ENCODE data around the gene TOP1. TPM values are rescaled to one million over a fixed set of nuclear protein-coding genes. Genes with fewer than 3 reads are reported as not detected.

Gene TOP1
- total RNA-seq, 1 donor, result 12.0 TPM

DNA sequence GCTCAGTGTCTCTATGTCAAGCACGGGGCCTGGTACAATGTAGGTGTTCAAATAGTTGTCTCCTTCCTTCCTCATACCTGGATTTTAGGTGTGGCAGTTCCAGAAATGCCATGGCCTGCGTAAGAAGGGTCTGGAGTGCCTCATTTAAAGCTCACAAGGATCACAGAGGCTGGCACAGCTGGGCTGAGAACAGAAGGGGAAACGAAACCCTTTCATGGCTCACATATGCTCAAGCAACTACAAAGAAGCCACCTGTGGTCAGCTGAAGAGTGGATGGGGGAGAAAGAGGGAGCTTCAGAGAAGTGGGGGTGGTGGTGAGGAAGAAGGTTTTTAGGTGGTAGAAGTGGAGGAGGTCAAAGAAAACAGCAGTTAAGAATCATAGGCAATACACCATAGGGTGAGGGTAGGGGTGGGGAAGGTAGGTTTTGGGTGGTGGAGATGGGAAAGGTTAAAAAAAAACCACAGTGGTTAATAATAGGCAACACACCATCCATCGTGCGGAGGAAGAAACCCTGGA, 17.0 kb upstream of the TOP1 start:
- TF ChIP-seq CTCF (IDR thresholded peaks at IDR 0.05; ENCODE audit: insufficient read depth, low read length), result no peak
- no peak for DNase-seq (ENCODE audit: low read depth)

DNA sequence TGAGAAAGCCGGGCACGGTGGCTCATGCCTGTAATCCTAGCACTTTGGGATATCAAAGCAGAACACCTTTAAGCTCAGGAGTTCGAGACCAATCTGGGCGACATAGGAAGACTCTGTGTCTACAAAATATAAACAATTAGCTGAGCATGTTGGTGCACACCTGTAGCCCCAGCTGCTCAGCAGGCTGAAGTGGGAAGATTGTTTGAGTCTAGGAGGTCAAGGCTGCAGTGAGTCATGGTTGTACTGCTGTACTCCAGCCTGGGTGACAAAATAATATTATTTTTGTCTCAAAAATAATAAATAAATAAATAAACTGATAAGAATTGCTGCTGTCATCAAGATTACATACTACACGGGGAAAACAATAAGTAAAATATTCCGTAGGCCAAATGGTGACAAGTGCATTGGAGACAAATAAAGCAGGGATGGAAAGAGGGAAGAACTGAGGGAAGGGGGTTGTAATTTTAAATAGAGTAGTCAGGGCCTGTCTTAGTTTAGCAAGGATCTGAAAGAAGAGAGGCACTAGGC, 14.0 kb upstream of the TOP1 start:
- TF ChIP-seq CTCF (IDR thresholded peaks at IDR 0.05; ENCODE audit: insufficient read depth, low read length), result no peak
- no peak for DNase-seq (ENCODE audit: low read depth)
- H3K4me3 ChIP-seq (ENCODE audit: low read depth, low read length), result no peak overlapping the region

More for the DNA sequence above, 17.0 kb upstream of the TOP1 start:
- no peak overlapping the region for H3K4me3 ChIP-seq (ENCODE audit: low read depth, low read length)

DNA sequence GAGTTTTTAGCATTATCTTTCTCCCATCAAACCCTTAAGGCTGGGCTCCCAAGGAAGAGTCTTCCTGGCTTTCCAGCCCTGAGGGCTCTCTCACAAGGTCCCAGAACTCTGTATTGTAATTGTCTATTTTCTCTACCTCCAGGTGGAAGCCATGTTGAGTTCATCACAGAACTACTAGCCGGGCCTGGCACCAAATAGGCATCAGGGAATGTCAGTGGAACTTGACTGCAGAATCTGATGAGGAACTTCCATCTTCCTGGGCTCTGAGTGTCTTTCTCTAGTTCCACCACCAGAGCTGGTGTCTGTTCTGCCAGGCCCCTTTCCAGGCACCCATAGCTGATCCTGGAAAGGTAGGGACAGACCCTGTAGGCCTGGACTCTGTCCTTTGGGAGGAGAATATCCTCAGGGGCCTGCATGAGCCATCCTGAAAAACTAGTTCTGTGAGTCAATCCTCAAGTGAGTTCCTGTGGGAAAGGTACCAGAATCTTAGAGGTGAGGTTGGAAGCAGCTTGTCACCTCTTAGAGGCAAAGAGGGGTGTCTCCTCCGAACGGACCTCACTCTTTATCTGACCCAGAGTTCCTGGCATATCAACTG, 11.1 kb upstream of the TOP1 start:
- H3K4me3 ChIP-seq (ENCODE audit: low read depth, low read length), result no peak overlapping the region
- no peak for TF ChIP-seq CTCF (IDR thresholded peaks at IDR 0.05; ENCODE audit: insufficient read depth, low read length)
- DNase-seq (ENCODE audit: low read depth), result no peak

DNA sequence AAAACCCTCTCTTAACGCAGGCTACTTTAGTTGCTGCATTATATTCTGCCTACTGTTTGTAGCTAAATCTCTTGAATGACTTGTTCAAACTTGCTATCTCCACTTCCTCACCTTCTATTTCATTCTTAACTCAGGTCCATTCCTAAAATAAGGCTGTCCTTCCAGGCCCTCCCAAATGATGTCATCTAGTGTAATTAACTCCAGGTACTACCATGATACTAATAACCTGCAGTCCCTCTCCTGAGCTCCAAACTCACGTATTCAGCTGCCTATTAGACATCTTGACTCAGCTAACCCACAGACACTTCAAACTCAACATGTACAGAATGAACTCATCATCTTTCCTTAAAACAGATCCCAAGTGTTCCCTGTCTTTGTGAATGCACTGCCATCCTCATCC, 10.5 kb upstream of the TOP1 start:
- TF ChIP-seq CTCF (IDR thresholded peaks at IDR 0.05; ENCODE audit: insufficient read depth, low read length), result no peak
- H3K4me3 ChIP-seq (ENCODE audit: low read depth, low read length), result no peak overlapping the region
- no peak for DNase-seq (ENCODE audit: low read depth)

GRCh38 chr20:41023549-41023948, 5.1 kb upstream of the TOP1 start:
- DNase-seq (ENCODE audit: low read depth), result no peak
- no peak for TF ChIP-seq CTCF (IDR thresholded peaks at IDR 0.05; ENCODE audit: insufficient read depth, low read length)
- no peak overlapping the region for H3K4me3 ChIP-seq (ENCODE audit: low read depth, low read length)

DNA sequence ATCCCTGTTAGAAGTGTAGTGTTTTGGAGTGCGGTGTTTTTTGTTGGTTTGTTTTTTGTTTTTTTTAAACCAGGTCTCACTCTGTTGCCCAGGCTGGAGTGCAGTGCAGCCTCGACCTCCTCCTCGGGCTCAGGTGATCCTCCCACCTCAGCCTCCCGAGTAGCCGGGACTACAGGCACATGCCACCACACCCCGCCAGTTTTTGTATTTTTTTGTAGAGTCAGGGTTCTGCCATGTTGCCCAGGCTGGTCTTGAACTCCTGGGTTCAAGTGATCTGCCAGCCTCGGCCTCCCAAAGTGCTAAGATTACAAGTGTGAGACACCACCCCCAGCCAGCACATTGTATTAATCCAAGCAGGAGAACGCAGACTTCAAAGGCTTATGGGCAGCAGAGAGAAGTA, 1.3 kb upstream of the TOP1 start:
- DNase-seq (ENCODE audit: low read depth), result no peak
- H3K4me3 ChIP-seq (ENCODE audit: low read depth, low read length), result no peak overlapping the region
- no peak for TF ChIP-seq CTCF (IDR thresholded peaks at IDR 0.05; ENCODE audit: insufficient read depth, low read length)

Data from fibroblast of the aortic adventitia (primary cell).